GM12874 (cell line): ENCODE data around the gene CAPG.

Experiments used
- CTCF ChIP-seq: IDR thresholded peaks from 2 replicates; pipeline ENCODE4 v1.5.1; 2011; ENCODE audit warnings: low read depth, mild to moderate bottlenecking, control low read depth, low read length, moderate library complexity; ENCODE audit not compliant: insufficient read depth

CAPG gene

GRCh38 chr2:85409845-85410583 lies at the start of gene CAPG:
TSS of gene CAPG (minus strand) at chr2:85410366. CDS start at chr2:85402145, 8,221 bp downstream.
- no peak for TF ChIP-seq CTCF

- no peak for TF ChIP-seq CTCF
These were observed 49.6 kb upstream of the CAPG start for GRCh38 chr2:85459771-85460170.

GRCh38 chr2:85458601-85459563 lies 48.7 kb upstream of the CAPG start:
- TF ChIP-seq CTCF: no peak

GRCh38 chr2:85457877-85458316 lies 47.7 kb upstream of the CAPG start:
- no peak for TF ChIP-seq CTCF

GRCh38 chr2:85457043-85457442 lies 46.9 kb upstream of the CAPG start:
- no peak for TF ChIP-seq CTCF

- no peak for TF ChIP-seq CTCF
These were observed 45.5 kb upstream of the CAPG start for GRCh38 chr2:85455552-85456090.

GRCh38 chr2:85453571-85453970 lies 43.4 kb upstream of the CAPG start:
- TF ChIP-seq CTCF: no peak
